GM21529 (cell line): ENCODE results near the gene S100PBP.
A peak's percentile ranks its signal among the peaks of the same experiment; 100 is the strongest.
"Not testable (repeated sequence)": the region's sequence is repeated elsewhere in the genome, so short reads cannot be mapped to it uniquely, and the experiment has no call there.

Experiments used
- ATAC-seq: cut with Tn5 transposase; IDR thresholded peaks from one replicate; pipeline ENCODE4 v1.9.1; 2021; ENCODE audit not compliant: unreplicated experiment

Gene S100PBP

DNA sequence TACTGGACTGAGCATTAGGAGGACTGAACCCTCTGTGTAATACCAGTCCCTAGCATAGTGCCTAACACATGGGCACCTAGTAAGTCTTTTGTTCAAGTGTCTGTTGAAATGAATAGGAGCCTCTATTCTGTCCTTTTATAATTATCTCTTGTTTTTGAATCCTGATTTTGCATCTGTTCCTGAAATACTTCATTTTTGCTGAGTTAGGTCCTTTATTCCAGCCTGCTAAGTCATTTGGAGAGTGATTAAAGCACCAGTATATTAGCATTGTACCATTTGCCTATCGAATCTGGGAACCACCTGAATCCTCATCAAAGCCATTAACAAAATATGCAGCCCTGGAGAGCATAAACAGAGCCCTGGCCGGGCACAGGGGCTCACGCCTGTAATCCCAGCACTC is 32.6 kb upstream of the S100PBP start:
- ATAC-seq, result no peak

DNA sequence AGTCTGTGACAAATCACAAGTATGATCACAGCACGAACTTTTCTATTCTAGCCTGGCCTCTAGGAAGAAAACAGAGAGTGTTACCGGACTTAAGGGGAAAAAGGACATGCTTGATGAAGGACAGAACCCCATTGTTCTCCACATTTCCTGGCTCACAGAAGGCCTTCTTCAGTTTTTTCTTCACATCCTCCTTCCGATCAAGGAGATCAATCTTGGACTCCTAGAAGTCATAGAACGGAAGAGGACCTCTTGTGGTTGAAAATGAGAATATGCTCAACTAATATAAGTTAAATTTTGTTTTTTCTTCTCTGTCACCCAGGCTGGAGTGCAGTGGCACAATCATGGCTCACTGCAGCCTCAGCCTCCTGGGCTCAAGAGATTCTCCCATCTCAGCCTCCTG is 30.6 kb upstream of the S100PBP start:
- no peak for ATAC-seq

DNA sequence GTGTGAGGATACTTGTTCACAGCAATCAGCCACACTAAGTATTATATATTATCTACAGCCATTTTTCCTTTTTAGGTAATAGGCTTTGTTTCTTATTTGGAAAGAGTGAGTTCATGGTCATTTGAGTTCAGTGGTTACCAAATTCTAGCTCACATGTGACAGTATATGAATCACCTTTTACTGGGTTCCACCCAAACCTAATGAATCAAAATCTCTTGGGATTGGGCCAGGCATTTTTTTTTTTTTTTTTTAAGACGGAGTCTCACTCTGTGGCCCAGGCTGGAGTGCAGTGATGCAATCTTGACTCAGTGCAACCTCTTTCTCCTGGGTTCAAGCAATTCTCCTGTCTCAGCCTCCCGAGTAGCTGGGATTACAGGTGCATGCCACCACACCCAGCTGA is 28.1 kb upstream of the S100PBP start:
- ATAC-seq, result not testable (repeated sequence)

DNA sequence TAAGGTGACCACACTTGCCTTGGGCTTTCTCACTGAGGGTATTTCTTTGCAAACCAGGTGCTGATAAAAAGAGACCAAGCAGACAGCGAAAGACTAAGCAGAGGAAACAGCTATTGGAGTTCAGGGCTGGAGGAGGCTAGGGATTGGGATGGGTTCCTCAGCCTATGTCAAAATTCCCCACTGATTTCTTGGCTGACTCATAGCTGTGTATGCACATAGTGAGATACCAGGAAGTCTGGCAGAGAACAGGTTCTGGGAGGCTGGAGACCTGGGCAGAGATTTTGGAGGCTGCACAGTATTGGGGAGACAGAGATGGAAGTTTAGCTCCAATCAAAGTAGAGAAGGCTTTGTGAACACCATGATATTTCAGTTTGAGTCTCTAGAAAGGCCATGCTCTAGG is 25.6 kb upstream of the S100PBP start:
- ATAC-seq, result no peak

DNA sequence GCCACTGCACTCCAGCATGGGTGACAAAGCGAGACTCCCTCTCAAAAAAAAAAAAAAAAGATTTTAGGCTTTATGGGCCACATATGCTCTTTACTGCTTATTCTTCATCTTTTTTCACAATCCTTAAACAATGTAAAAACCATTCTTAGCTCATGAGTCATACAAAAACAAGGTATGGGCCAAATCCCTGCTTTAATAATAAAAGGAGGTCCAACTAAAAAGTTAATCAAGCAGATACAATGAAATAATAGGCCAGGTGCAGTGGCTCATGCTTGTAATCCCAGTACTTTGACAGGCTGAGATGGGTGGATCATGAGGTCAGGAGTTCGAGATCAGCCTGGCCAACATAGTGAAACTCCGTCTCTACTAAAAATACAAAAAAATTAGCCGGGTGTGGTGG is 21.7 kb upstream of the S100PBP start:
- not testable (repeated sequence) for ATAC-seq

DNA sequence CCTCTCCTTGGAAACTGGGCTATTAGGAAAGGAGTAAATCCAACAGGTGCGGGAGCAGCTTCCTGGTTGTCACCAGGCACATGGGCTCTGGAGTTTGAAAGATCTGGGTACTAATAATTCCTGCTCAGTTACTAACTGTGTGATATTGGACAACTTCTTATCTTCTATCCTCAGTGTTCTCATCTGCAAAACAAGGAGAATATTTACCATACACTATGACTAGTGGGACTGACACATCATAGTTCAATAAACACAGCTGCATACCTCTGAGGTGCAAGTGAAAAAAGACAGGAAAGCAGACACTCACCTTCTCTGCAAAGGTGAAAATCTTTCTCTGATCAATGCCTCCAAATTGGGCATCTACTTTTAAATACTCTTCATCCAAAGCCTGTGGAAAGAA is 20.0 kb upstream of the S100PBP start:
- no peak for ATAC-seq

DNA sequence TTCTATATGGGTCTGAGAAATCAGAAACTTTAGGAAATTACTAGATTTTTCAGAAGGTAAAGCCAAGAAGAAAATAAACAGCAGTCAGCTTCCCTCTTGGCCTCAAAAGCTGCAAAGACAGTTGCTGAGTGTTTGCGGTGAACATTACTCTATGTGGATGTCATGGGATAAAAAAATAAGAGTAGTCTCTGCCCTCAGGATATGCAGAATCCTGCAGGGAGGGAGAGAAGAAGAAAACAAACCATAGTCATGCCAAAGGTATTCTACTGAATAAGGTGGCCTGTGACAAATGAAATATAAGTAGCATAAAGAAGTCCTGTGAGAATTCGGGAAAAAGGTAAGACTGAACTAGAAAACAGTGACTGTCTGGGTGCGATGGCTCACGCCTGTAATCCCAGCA is 19.3 kb upstream of the S100PBP start:
- ATAC-seq, result no peak

DNA sequence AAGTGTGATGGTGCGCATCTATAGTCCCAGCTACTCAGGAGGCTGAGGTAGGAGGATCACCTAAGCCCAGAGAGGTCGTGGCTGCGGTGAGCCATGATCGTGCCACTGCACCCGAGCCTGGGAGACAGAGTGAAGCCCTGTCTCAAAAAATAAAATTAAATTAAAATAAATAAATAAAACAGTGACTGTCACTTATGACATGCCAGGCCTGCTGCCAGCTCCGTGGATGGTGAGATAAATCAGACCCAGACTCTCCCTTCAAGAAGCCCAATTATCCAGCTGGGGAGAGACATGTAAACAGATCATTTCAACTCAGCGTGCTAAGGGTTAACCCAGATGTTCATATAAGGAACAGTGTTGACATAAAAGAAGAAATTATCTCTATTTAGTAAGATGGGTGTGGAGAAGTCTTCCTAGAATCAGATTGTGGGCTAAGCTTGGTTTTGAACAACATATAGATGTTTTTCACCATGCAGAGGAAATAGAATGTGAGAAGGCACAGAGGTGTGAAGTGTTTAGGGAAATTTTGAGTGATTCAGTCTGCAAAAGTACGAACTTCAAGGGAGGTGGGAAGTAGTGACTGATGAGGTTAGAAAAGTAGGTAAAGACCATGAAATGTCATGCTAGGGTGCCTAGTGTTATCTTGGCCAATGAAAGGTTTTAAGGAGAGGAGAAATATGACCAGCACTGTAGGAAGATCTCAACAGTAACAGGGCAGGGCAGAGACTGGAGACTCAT is 18.6 kb upstream of the S100PBP start:
- ATAC-seq, result no peak

DNA sequence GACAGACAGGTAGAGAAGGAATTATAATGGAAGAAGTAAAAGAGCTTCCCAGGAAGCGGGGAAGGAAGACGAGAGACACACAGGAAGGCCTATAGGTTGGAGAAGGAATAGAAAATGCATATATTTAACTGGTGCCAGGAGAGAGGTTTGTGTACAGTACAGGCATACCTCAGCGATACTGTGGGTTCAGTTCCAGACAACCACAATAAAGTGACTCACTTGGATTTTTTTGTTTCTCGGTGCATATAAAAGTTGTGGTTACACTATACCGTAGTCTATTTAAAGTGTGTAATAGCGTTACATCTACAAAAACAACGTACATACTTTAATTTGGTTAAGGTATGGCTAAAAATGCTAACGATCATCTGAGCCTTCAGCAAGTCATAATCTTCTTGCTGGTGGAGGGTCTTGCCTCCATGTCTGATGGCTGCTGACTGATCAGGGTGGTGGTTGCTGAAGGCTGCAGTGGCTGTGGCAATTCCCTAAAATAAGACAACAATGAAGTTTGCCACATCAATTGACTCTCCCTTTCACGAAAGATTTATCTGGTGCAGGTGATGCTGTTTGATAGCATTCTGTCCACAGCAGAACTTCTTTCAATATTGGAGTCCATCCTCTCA is 16.2 kb upstream of the S100PBP start:
- no peak for ATAC-seq

DNA sequence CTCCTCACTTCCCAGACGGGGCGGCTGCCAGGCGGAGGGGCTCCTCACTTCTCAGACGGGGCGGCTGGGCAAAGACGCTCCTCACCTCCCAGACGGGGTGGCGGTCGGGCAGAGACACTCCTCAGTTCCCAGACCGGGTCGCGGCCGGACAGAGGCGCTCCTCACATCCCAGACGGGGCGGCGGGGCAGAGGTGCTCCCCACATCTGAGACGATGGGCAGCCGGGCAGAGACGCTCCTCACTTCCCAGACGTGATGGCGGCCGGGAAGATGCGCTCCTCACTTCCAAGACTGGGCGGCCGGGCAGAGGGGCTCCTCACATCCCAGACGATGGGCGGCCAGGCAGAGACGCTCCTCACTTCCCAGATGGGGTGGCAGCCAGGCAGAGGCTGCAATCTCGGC is 13.0 kb upstream of the S100PBP start:
- not testable (repeated sequence) for ATAC-seq

DNA sequence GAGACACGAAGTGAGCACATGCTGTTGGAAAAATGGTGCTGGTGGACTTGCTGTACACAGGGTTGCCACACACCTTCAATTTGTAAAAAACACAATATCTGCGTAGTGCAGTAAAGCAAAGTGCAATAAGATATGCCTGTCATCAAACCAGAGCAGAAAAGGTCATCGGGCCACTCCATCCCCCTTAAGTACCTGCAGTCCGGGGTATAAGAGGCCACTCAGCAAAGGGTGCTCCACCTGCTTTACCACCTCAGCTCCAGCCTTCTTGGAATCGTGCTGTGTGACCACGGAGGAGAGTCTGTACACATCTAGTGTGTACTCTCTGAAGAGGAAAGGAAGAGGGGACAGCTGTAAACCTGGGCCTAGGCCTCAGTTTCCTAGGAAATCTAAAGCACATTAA is 11.2 kb upstream of the S100PBP start:
- ATAC-seq, result no peak

DNA sequence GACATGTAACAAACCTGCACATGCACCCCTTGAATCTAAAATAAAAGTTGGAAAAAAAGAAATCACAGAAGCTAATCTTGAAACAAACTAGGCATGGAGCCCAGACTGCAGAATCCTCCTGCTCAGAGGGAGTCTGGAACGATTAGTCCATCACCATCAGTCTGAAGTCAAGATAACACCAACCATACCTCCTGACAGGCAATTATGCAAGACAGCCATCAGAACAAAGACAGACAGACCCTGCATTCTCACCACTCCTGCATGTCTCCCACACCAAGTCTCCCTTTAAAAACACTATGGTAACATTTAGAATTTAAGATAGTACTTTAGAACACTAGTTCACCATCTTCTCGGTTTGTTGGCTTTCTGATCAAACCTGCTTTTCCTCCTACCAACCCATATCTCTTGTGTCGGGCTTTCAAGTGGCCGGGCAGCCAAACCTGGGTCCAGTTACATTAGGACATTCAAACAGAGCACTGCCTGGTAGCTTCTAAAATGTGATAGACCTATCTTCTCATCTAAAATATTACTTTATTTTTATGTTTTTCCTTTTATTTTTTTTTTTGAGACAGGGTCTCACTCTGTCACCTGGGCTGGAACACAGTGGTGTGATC is 10.4 kb upstream of the S100PBP start:
- ATAC-seq, result no peak

DNA sequence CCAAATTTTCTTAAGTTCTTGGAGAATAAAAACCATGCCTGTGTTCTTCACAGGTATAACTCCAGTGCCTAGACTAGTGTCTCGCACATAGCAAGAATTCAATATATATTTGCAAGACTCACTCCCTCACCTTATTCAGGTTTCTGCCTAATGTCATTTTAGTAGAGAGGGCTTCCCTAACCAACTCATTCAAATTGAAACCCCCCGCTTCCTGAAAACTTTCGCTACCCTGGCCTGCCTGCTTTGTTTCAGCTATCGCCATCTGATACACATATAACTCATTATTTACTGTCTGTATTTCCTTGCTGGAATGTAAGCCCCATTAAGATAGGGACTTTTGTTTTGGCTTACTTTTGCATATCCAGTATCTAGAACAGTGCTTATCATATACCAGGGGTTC is 8.9 kb upstream of the S100PBP start:
- no peak for ATAC-seq

DNA sequence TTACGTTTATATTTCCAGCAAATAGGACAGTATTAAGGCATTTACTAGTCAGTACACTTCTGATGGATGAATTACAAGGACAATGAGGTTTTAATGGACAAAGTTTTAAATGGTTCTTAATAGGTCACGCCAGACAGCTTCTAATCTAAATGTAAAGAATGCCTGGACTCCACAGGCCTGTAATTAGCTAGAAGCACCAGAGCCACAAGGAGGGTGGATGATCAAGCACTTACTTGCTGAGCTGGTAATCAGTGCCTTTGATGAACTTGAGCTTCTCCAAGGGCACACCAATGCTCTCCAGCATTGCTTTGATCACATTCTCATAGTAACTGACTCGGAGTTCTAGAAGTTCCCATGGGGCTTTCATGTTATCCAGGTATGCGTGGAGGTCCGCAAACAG is 7.1 kb upstream of the S100PBP start:
- ATAC-seq, result no peak

DNA sequence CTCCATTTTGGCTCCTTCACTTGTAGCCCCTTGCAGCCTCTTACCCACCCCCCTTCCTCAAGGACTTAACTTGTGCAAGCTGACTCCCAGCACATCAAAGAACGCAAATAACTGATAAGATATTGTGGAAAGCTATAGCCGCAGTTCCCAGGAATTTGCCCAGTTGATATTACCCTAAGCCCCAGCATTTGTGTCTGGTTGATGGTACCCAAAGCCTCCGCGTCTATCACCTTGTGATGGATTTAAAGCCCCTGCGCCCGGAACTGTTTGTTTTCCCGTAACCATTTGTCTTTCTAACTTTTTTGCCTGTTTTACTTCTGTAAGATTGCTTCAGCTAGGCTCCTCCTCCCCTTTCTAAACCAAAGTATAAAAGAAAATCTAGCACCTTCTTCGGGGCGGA is 6.2 kb upstream of the S100PBP start:
- ATAC-seq, result no peak

DNA sequence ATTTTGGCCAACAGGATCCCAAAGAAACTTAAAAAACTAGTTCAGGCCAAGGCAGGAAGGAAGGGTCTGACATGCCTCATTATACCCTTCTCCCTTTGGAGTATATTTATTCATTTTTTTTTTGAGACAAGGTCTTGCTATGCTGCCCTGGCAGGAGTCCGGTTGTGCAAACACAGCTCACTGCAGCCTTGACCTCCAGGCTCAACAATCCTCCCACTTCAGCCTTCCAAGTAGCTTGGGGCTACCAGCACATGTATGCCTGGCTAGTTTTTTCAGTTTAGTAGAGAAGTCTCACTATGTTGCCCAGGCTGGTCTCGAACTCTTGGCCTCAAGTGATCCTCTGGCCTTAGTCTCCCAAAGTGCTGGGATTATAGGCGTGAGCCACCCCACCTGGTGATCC is 5.5 kb upstream of the S100PBP start:
- ATAC-seq, result no peak

DNA sequence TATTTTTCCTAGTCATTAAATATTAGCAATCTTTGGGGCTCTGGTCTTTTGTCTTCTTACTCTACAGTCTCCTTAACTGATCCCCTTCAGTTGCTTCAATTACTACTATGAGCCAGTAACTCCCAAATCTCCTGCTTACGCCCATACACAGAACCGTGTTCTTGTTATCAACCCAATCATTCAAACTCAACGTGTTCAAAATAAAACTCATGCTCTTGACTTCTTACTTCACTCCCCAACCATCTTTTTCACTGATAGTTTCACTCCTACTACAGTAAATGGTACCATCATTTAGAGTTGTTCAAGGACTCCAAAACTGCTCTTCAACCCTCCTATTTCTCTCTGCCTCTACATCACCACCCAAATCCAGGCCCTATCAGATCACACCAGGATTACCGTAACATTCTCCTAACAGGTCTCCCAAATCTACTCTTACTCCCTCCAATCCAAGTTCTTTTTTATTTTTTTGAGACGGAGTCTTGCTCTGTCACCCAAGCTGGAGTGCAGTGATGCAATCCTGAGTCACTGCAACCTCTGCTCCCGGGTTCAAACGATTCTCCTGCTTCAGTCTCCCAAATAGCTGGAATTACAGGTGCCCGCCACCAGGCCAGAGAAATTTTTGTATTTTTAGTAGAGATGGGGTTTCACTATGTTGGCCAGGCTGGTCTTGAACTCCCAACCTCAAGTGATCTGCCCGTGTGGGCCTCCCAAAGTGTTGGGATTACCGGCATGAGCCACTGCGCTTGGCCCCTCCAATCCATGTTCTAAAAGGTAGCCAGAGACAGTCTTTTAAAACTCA is 3.3 kb upstream of the S100PBP start:
- no peak for ATAC-seq

DNA sequence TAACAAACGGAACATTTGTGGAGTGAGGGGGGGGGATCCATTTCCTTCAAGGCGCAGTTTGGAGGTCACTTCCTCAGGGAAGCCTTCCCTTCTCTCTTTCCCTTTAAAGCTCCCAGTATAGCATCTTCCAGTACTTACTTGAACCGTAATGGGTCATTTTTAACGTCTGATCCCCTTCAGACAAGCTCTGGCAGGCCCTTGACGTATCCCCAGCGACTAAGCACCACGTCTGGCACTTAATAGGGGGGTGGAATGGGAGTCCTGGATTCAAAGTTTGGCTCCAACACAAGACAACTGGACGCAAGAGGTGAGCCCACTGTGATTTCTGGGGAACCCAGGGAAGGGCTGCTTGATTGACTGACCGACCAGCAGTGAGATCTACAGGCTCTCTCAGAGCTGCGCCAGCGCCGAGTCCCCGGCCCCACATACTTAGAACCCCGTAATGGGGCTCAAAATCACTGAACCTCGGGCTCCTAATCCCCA is 736 bp upstream of the S100PBP start:
- peak; percentile 6 for ATAC-seq

DNA sequence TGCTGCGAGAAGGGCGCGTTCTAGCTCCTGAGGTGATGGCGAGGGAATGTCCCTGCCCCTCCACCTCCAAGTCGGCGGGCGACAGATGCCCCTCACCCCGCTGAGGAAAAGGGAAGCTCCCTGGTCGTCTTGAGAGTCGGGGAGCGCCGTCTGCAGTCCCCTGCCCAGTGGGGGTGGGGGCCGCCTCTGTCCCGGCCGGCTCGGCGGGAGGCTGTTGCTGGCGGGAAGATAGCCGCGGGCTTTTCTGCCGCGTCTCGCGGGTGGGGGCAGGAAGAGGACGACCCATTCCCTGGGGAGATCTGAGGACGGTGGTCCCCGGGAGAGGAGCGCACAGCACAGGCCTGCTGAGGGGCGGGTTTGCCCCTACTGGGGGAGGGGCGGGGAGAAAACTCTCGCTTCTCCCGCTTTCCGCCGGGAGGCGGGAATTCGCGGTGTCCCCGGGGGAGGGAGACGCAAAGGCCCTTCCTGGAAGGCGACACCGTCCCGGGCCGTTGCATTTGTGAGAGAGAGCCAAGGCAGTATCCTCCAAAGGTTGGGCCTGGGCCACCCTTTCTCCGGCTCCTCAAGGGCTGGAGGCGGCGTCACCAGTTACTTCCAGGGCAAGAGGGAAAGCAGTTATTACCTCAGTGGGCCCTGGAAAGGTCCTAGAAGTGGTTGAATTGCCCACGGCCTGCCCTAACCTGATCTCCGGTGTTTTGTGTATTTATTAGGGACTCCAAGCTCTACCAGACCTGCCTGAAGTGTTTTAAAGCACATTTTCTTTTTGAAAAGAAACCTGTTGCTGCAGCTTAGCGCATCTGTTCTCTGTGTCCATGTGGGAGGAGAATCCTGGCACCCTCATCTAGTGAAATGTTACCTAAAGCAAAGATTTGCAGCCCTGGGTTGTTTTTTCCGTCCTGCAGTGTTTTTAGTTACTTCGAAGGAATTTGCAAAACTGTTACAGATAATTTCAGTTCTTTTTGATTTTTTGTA is 648 bp downstream of the S100PBP start:
- ATAC-seq, result peak; percentile 6

DNA sequence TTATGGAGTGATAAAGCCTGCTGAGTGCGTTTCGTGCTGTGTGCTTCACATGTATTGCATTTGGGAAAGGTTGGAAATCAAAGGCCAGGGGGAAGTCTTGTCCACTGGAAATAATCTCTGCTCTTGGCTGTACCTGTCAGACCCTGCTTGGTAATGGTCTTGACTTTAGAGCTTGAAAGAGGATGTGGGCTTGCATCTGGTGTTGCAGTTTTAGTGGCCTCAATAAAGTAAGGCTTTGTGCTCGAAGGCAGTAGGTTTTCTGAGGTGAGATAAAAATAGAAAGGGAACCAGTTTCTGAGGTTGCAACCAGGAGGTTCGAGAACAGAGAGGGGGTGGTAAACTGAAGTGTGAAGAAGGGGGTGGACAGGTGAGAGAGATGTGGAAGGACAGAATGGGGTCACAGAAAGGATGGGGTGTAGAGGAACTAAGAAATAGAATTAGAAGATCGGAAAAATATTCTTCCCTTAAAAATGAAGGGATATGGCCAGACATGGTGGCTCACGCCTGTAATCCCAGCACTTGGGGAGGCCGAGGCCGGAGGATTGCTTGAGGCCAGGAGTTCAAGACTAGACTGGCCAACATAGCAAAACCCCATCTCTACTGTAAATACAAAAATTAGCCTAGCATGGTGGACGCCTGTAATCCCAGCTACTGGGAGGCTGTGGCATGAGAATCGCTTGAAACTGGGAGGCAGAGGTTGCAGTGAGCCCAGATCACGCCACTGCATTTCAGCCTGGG is 1.5 kb downstream of the S100PBP start:
- peak; percentile 46 for ATAC-seq
